ENCODE measurements around the gene SP7.

DNA sequence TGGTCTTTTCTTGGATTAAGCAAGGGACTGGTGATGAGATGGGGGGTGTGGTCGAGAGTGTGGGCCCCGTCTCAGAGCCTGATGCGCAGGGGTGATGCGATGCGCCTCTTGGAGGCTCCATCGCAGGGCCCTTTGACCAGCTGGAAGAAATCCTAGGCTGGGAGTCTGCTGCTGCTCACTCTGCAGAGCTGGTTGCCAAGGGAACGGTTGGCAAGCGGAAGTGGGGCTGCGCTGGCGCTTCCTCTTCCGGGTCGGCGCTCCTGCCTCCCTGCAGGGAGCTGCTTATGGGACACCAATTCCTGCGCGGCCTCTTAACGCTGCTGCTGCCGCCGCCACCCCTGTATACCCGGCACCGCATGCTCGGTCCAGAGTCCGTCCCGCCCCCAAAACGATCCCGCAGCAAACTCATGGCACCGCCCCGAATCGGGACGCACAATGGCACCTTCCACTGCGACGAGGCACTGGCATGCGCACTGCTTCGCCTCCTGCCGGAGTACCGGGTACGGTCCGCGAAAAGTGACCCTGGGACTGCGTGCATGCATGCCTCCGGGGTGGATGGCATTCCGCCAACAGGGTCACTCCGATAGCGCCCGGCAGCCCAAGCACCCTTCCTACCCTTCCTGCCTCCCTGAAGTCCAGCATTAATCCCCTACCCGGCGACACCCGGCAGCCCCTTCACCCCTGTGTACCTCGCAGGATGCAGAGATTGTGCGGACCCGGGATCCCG is 36.5 kb downstream of the SP7 start, which contains the start of gene MYG1:
- TF ChIP-seq CTCF (IDR thresholded peaks at IDR 0.05): peak; percentile 9 to 51 (median 30)
- TF ChIP-seq POLR2A (IDR thresholded peaks at IDR 0.05): peak; percentile 53 to 65
